ENCODE data around the gene IP6K3. TPM values are rescaled to one million over a fixed set of nuclear protein-coding genes. Genes with fewer than 3 reads are reported as not detected.

The IP6K3 gene
- total RNA-seq, 4 donors from 2014 or later: 0.19 to 2.2 (median 0.45) TPM

GRCh38 chr6:33724102-33725023 lies 22.3 kb downstream of the IP6K3 start:
- DNase-seq (ENCODE audit: low spot score): no peak
- ATAC-seq (ENCODE audit: low FRiP score): no peak
- no peak for TF ChIP-seq CTCF (IDR thresholded peaks at IDR 0.05)

- TF ChIP-seq CTCF (IDR thresholded peaks at IDR 0.05): no peak
- DNase-seq (ENCODE audit: low spot score) (no peak), ATAC-seq (ENCODE audit: low FRiP score) (no peak)
These were observed 23.2 kb downstream of the IP6K3 start for GRCh38 chr6:33723371-33724085.

- no peak for ATAC-seq (ENCODE audit: low FRiP score)
- no peak for DNase-seq (ENCODE audit: low spot score)
- TF ChIP-seq CTCF (IDR thresholded peaks at IDR 0.05): no peak
These were observed 24.5 kb downstream of the IP6K3 start for GRCh38 chr6:33722103-33722623.

- ATAC-seq (ENCODE audit: low FRiP score) (no peak), DNase-seq (ENCODE audit: low spot score) (no peak)
- no peak for TF ChIP-seq CTCF (IDR thresholded peaks at IDR 0.05)
These were observed 25.2 kb downstream of the IP6K3 start for GRCh38 chr6:33721508-33721907.

- DNase-seq (ENCODE audit: low spot score): no peak
- no peak for TF ChIP-seq CTCF (IDR thresholded peaks at IDR 0.05)
- ATAC-seq (ENCODE audit: low FRiP score): no peak
These were observed 25.7 kb downstream of the IP6K3 start for GRCh38 chr6:33720998-33721397.

GRCh38 chr6:33719326-33719987 lies 27.2 kb downstream of the IP6K3 start:
- no peak for TF ChIP-seq CTCF (IDR thresholded peaks at IDR 0.05)
- ATAC-seq (ENCODE audit: low FRiP score): no peak
- DNase-seq (ENCODE audit: low spot score): no peak
